ENCODE measurements around the gene RFX8. TPM values are rescaled to one million over a fixed set of nuclear protein-coding genes. Genes with fewer than 3 reads are reported as not detected.
"Not testable (repeated sequence)": the region's sequence is repeated elsewhere in the genome, so short reads cannot be mapped to it uniquely, and the experiment has no call there.

The RFX8 gene
- total RNA-seq, 1 experiment from 2014 or later: 0.68 TPM

GRCh38 chr2:101362777-101363176, 112.1 kb downstream of the RFX8 start:
- Histone ChIP-seq H3K4me1 (replicated peaks) (no peaks in the 10 kb centered on the region), H3K27ac (no peak overlapping the region)

GRCh38 chr2:101362316-101362715, 112.6 kb downstream of the RFX8 start:
- H3K4me1 ChIP-seq (replicated peaks): no peaks in the 10 kb centered on the region
- no peak overlapping the region for H3K27ac ChIP-seq
- 0 out of 2 replicates have a peak, but pooled peaks cover 5% of the 10 kb centered on the region for H3K27me3 ChIP-seq (replicated peaks)
- no peaks in the 10 kb centered on the region for H3K36me3 ChIP-seq
- no peaks in the 10 kb centered on the region for H3K9me3 ChIP-seq (replicated peaks)
- no peak overlapping the region for H3K4me3 ChIP-seq
- DNase-seq (ENCODE audit: low read depth in 1 of 2, low spot score in 2 of 2): no peak

More at GRCh38 chr2:101362777-101363176, 112.1 kb downstream of the RFX8 start:
- no peak for DNase-seq (ENCODE audit: low read depth in 1 of 2, low spot score in 2 of 2)
- Histone ChIP-seq H3K27me3 (replicated peaks) (0 out of 2 replicates have a peak, but pooled peaks cover 5% of the 10 kb centered on the region), H3K36me3 (no peaks in the 10 kb centered on the region), H3K9me3 (replicated peaks) (no peaks in the 10 kb centered on the region), H3K4me3 (no peak overlapping the region)

- Histone ChIP-seq H3K4me3 (no peak overlapping the region), H3K27ac (no peak overlapping the region), H3K27me3 (replicated peaks) (0 out of 2 replicates have a peak, but pooled peaks cover 5% of the 10 kb centered on the region), H3K4me1 (replicated peaks) (no peaks in the 10 kb centered on the region), H3K36me3 (no peaks in the 10 kb centered on the region), H3K9me3 (replicated peaks) (no peaks in the 10 kb centered on the region)
- DNase-seq (ENCODE audit: low read depth in 1 of 2, low spot score in 2 of 2): no peak
These were observed 113.4 kb downstream of the RFX8 start for GRCh38 chr2:101361522-101361921.

- H3K4me1 ChIP-seq (replicated peaks): no peaks in the 10 kb centered on the region
- H3K4me3 ChIP-seq: no peak overlapping the region
- 0 out of 2 replicates have a peak, but pooled peaks cover 5% of the 10 kb centered on the region for H3K27me3 ChIP-seq (replicated peaks)
- no peak overlapping the region for H3K27ac ChIP-seq
- no peak for DNase-seq (ENCODE audit: low read depth in 1 of 2, low spot score in 2 of 2)
- no peaks in the 10 kb centered on the region for H3K36me3 ChIP-seq
- H3K9me3 ChIP-seq (replicated peaks): no peaks in the 10 kb centered on the region
These were observed 113.8 kb downstream of the RFX8 start for GRCh38 chr2:101361121-101361520.

GRCh38 chr2:101360232-101360631, 114.7 kb downstream of the RFX8 start:
- DNase-seq (ENCODE audit: low read depth in 1 of 2, low spot score in 2 of 2): no peak
- Histone ChIP-seq H3K27ac (no peak overlapping the region), H3K36me3 (no peaks in the 10 kb centered on the region), H3K4me1 (replicated peaks) (no peaks in the 10 kb centered on the region), H3K4me3 (no peak overlapping the region), H3K27me3 (replicated peaks) (0 out of 2 replicates have a peak, but pooled peaks cover 5% of the 10 kb centered on the region), H3K9me3 (replicated peaks) (no peaks in the 10 kb centered on the region)

GRCh38 chr2:101359410-101359954, 115.4 kb downstream of the RFX8 start:
- Histone ChIP-seq H3K27me3 (replicated peaks) (0 out of 2 replicates have a peak, but pooled peaks cover 5% of the 10 kb centered on the region), H3K27ac (no peak overlapping the region), H3K9me3 (replicated peaks) (no peaks in the 10 kb centered on the region), H3K4me3 (no peak overlapping the region), H3K4me1 (replicated peaks) (no peaks in the 10 kb centered on the region), H3K36me3 (no peaks in the 10 kb centered on the region)
- no peak for DNase-seq (ENCODE audit: low read depth in 1 of 2, low spot score in 2 of 2)

GRCh38 chr2:101357376-101357775, 117.5 kb downstream of the RFX8 start:
- no peak overlapping the region for H3K4me3 ChIP-seq
- H3K27me3 ChIP-seq (replicated peaks): 0 out of 2 replicates have a peak, but pooled peaks cover 5% of the 10 kb centered on the region
- DNase-seq (ENCODE audit: low read depth in 1 of 2, low spot score in 2 of 2): no peak
- no peaks in the 10 kb centered on the region for H3K4me1 ChIP-seq (replicated peaks)
- no peak overlapping the region for H3K27ac ChIP-seq
- no peaks in the 10 kb centered on the region for H3K9me3 ChIP-seq (replicated peaks)
- no peaks in the 10 kb centered on the region for H3K36me3 ChIP-seq

- 0 out of 2 replicates have a peak, but pooled peaks cover 5% of the 10 kb centered on the region for H3K27me3 ChIP-seq (replicated peaks)
- H3K9me3 ChIP-seq (replicated peaks): no peaks in the 10 kb centered on the region
- H3K27ac ChIP-seq: no peak overlapping the region
- H3K4me3 ChIP-seq: no peak overlapping the region
- no peaks in the 10 kb centered on the region for H3K36me3 ChIP-seq
- no peak for DNase-seq (ENCODE audit: low read depth in 1 of 2, low spot score in 2 of 2)
- no peaks in the 10 kb centered on the region for H3K4me1 ChIP-seq (replicated peaks)
These were observed 118.4 kb downstream of the RFX8 start for GRCh38 chr2:101356521-101356920.

GRCh38 chr2:101356055-101356454, 118.9 kb downstream of the RFX8 start:
- Histone ChIP-seq H3K9me3 (replicated peaks) (no peaks in the 10 kb centered on the region), H3K27me3 (replicated peaks) (0 out of 2 replicates have a peak, but pooled peaks cover under 1% of the 10 kb centered on the region), H3K4me3 (no peak overlapping the region), H3K27ac (no peak overlapping the region), H3K4me1 (replicated peaks) (no peaks in the 10 kb centered on the region), H3K36me3 (no peaks in the 10 kb centered on the region)
- DNase-seq (ENCODE audit: low read depth in 1 of 2, low spot score in 2 of 2): no peak

GRCh38 chr2:101355401-101356054, 119.4 kb downstream of the RFX8 start:
- Histone ChIP-seq H3K4me3 (no peak overlapping the region), H3K36me3 (no peaks in the 10 kb centered on the region), H3K9me3 (replicated peaks) (no peaks in the 10 kb centered on the region), H3K27ac (no peak overlapping the region), H3K27me3 (replicated peaks) (no peaks in the 10 kb centered on the region), H3K4me1 (replicated peaks) (no peaks in the 10 kb centered on the region)
- no peak for DNase-seq (ENCODE audit: low read depth in 1 of 2, low spot score in 2 of 2)

- Histone ChIP-seq H3K4me1 (replicated peaks) (no peaks in the 10 kb centered on the region), H3K9me3 (replicated peaks) (no peaks in the 10 kb centered on the region), H3K27ac (no peak overlapping the region), H3K4me3 (no peak overlapping the region), H3K27me3 (replicated peaks) (no peaks in the 10 kb centered on the region), H3K36me3 (no peaks in the 10 kb centered on the region)
- no peak for DNase-seq (ENCODE audit: low read depth in 1 of 2, low spot score in 2 of 2)
These were observed 120.2 kb downstream of the RFX8 start for GRCh38 chr2:101354420-101355311.

- not testable (repeated sequence) for H3K4me3 ChIP-seq; H3K36me3 ChIP-seq; H3K27me3 ChIP-seq (replicated peaks); H3K9me3 ChIP-seq (replicated peaks); H3K27ac ChIP-seq; DNase-seq (ENCODE audit: low read depth in 1 of 2, low spot score in 2 of 2); H3K4me1 ChIP-seq (replicated peaks)
These were observed 122.3 kb downstream of the RFX8 start for GRCh38 chr2:101352631-101353030.

- Histone ChIP-seq H3K4me1 (replicated peaks) (no peaks in the 10 kb centered on the region), H3K27ac (no peak overlapping the region), H3K27me3 (replicated peaks) (no peaks in the 10 kb centered on the region), H3K4me3 (no peak overlapping the region), H3K9me3 (replicated peaks) (no peaks in the 10 kb centered on the region), H3K36me3 (no peaks in the 10 kb centered on the region)
- DNase-seq (ENCODE audit: low read depth in 1 of 2, low spot score in 2 of 2): no peak
These were observed 123.7 kb downstream of the RFX8 start for GRCh38 chr2:101351207-101351606.

Data from SJSA1 (cell line).